ENCODE results near the gene HPS4.

- TF ChIP-seq CTCF (conservative IDR thresholded peaks at IDR 0.05; ENCODE audit: low read length) (no peak), EZH2phosphoT487 (IDR thresholded peaks at IDR 0.05; ENCODE audit: borderline replicate concordance, low read depth, low read length) (no peak)
These were observed 3.0 kb downstream of the HPS4 start for GRCh38 chr22:26480611-26480932.
